Cardiac septum (tissue), 1 donor: ENCODE results near the gene ARHGEF10L. TPM values are rescaled to one million over a fixed set of nuclear protein-coding genes. Genes with fewer than 3 reads are reported as not detected.

Source experiments
- DNase-seq: peaks from one replicate; pipeline ENCODE4 v3.0.0-alpha.2; 2020; ENCODE audit warnings: low spot score
- intact Hi-C: fragments of 100-400 bp; cut with DNase I; formaldehyde crosslinking; loops from one replicate; pipeline ENCODE4 v1.14.0; 2022
- total RNA-seq: library from RNA; stranded (reverse); fragmentation: NEBNext Ultra II Directional; extraction: Animal tissue kit (Norgen Biotek cat#: 25700); gene quantifications from one replicate; pipeline ENCODE4 v1.2.1, GENCODE V29; 2021
- donor health status: DM: no; HTN: no; CAD: no.

ARHGEF10L gene
- total RNA-seq, 1 donor from 2014 or later: 59.8 TPM

GRCh38 chr1:17599954-17600300 lies 60.4 kb downstream of the ARHGEF10L start:
- intact Hi-C loops: loop anchor here (10.0 kb wide), 1 partner anchor 175 kb away; no protein-coding TSS in a partner anchor

GRCh38 chr1:17600321-17600720 lies 60.8 kb downstream of the ARHGEF10L start:
- intact Hi-C loops: loop anchor here (10.0 kb wide), 1 partner anchor 176 kb away; no protein-coding TSS in a partner anchor
- DNase-seq: no peak

More at GRCh38 chr1:17599954-17600300, 60.4 kb downstream of the ARHGEF10L start:
- DNase-seq: no peak

GRCh38 chr1:17601643-17602382 lies 62.3 kb downstream of the ARHGEF10L start:
- DNase-seq: no peak
- intact Hi-C loops: loop anchor here (10.0 kb wide), 1 partner anchor 177 kb away; no protein-coding TSS in a partner anchor

- DNase-seq: no peak
- intact Hi-C loops: loop anchor here (10.0 kb wide), 1 partner anchor 178 kb away; no protein-coding TSS in a partner anchor
These were observed 63.8 kb downstream of the ARHGEF10L start for GRCh38 chr1:17603091-17603841.

GRCh38 chr1:17605582-17606344 lies 66.3 kb downstream of the ARHGEF10L start:
- DNase-seq: no peak
- intact Hi-C loops: loop anchor here (10.0 kb wide), 1 partner anchor 181 kb away; no protein-coding TSS in a partner anchor

GRCh38 chr1:17606826-17607440 lies 67.4 kb downstream of the ARHGEF10L start:
- intact Hi-C loops: loop anchor here (1.0 to 10.0 kb wide), 2 partner anchors 105 to 182 kb away; no protein-coding TSS in a partner anchor
- DNase-seq: peak; percentile 83

GRCh38 chr1:17607644-17608581 lies 68.4 kb downstream of the ARHGEF10L start:
- DNase-seq: no peak
- intact Hi-C loops: loop anchor here (1.0 to 10.0 kb wide), 2 partner anchors 106 to 183 kb away; no protein-coding TSS in a partner anchor

- intact Hi-C loops: loop anchor here (10.0 kb wide), 1 partner anchor 185 kb away; no protein-coding TSS in a partner anchor
- no peak for DNase-seq
These were observed 70.0 kb downstream of the ARHGEF10L start for GRCh38 chr1:17609529-17609928.

GRCh38 chr1:17610085-17610484 lies 70.6 kb downstream of the ARHGEF10L start:
- intact Hi-C loops: no loop called here
- DNase-seq: no peak

- no peak for DNase-seq
- intact Hi-C loops: no loop called here
These were observed 71.2 kb downstream of the ARHGEF10L start for GRCh38 chr1:17610713-17611112.

GRCh38 chr1:17611991-17612390 lies 72.5 kb downstream of the ARHGEF10L start:
- intact Hi-C loops: no loop called here
- DNase-seq: no peak

- intact Hi-C loops: no loop called here
- DNase-seq: no peak
These were observed 73.3 kb downstream of the ARHGEF10L start for GRCh38 chr1:17612831-17613230.

GRCh38 chr1:17614586-17614985 lies 75.1 kb downstream of the ARHGEF10L start:
- no peak for DNase-seq
- intact Hi-C loops: no loop called here

GRCh38 chr1:17615157-17615556 lies 75.7 kb downstream of the ARHGEF10L start:
- DNase-seq: no peak
- intact Hi-C loops: loop anchor here (5.0 kb wide), 1 partner anchor 63 kb away; no protein-coding TSS in a partner anchor

- intact Hi-C loops: loop anchor here (5.0 kb wide), 1 partner anchor 64 kb away; no protein-coding TSS in a partner anchor
- no peak for DNase-seq
These were observed 76.5 kb downstream of the ARHGEF10L start for GRCh38 chr1:17615959-17616358.

GRCh38 chr1:17616731-17617279 lies 77.3 kb downstream of the ARHGEF10L start:
- intact Hi-C loops: loop anchor here (5.0 kb wide), 1 partner anchor 65 kb away; no protein-coding TSS in a partner anchor
- no peak for DNase-seq

GRCh38 chr1:17617787-17618557 lies 78.5 kb downstream of the ARHGEF10L start:
- peak; percentile 88 for DNase-seq
- intact Hi-C loops: loop anchor here (1.0 to 5.0 kb wide), 2 partner anchors 49 to 66 kb away; no protein-coding TSS in a partner anchor
